ENCODE results near the gene CYP2E1.

DNA sequence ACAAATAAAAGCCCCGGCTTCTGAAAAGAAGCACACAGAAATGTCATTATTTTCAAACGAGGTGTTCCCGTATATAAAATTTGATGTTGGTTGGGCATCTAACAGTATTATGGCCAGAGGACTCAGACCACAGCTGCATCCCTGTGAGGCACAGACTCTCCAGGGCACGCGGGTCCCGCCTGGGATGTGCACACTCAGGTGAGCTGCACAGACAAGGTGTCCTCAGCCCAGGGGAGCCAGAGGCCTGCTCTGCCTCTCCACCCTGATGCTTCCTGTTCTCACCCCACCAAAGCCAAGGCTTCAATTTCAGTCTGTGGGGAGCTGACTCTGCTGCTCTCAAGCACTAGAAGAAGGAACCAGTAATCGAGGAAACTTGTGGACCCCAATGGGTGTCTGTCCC lies 1.7 kb upstream of the CYP2E1 start:
- TF ChIP-seq CTCF (IDR thresholded peaks at IDR 0.05) (no peak), ZFX (IDR thresholded peaks at IDR 0.05; ENCODE audit: borderline replicate concordance) (no peak)
